NCI-H2196 (cell line): ENCODE results near the gene RALGDS.
A peak's percentile ranks its signal among the peaks of the same experiment; 100 is the strongest.
"Not testable (repeated sequence)": the region's sequence is repeated elsewhere in the genome, so short reads cannot be mapped to it uniquely, and the experiment has no call there.

Experiments
- DNase-seq: peaks from one replicate; lab custom pipeline; 2025; ENCODE audit not compliant: unreplicated experiment; lab: John Stamatoyannopoulos, UW

RALGDS gene

DNA sequence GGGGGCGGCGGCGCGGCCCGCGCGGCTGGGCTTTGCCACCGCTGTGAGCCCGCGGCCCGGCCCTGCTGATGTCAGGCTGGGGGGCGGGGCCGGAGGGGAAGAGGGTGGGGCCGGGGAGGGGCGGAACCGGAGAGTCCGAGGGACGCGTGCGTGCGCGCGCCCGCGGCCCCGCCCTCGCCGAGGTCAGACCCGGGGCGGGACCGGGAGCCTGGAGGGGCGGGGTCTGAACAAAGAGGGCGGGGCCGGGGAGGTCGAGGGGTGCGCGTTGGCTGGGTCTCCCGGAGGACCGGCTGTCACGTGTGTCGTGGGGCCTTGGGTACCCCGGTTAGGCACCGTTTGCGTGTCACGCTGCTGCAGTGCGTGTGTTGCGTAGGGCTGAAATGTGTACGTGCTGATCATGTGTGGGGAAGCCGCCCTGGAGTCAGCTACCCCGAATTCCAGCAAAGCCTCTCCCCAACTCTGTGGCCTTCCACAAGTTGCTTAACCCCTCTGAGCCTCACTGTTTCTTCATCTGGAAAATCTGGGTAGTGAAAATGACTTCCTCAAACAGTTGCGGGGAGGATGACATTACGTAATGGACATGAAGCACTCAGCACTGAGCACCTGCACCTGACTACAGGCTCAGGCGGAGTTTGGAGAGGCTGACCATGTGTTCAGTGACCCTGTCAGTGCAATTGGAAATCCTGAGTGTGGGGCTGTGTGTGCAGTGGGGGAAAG lies at the start of gene RALGDS:
RALGDS (minus strand) TSS at position 43 of the 717 bp plus-strand sequence. CDS start 86 bp downstream, outside the sequence.
- DNase-seq, result peak; percentile 89

DNA sequence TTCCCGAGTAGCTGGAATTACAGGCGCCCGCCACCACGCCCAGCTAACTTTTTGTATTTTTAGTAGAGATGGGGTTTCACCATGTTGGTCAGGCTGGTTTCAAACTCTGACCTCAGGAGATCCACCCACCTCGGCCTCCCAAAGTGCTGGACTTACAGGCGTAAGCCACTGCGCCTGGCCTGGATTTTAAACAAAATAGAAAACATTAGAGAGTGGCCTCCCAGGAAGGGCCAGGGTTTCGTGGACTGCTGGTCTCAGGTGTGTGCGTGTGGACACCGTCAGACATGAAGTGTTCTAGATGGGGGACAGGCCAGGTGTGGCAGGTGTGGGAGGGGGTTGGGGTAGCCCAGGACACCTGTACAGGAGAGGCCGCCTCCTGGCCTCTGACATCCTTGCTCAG lies 49.7 kb upstream of the RALGDS start:
- no peak for DNase-seq

DNA sequence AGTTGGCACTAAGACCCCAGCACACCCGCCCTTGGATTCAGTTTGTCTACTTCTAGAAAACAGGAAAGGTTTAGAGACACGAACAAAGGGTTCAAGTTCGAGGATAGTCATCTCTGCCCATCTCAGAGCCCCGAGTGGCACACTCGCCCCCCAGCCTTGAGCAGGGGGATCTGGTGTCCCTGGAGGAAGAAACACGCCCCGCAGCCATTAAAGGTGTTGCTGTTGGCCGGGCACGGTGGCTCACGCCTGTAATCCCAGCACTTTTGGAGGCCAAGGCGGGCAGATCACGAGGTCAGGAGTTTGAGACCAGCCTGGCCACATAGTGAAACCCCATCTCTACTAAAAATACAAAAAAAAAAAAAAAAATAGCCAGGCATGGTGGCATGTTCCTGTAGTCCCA lies 48.6 kb upstream of the RALGDS start:
- not testable (repeated sequence) for DNase-seq

DNA sequence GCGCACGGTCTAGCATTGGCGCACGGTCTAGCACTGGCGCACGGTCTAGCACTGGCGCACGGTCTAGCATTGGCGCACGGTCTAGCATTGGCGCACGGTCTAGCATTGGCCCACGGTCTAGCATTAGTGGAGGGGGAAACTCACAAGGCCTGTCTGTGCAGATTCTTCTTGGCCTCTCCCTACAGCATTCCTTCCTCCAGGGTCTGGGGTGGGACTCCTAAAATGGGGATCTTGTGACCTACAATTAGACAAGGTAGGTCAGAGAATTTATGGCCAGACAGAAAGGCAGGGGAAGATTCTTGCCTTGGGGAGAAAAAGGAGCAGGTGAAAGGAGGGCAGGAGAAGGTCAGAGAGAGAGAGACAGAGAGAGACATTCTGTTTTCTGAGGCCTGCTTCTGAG lies 48.1 kb upstream of the RALGDS start:
- no peak for DNase-seq

DNA sequence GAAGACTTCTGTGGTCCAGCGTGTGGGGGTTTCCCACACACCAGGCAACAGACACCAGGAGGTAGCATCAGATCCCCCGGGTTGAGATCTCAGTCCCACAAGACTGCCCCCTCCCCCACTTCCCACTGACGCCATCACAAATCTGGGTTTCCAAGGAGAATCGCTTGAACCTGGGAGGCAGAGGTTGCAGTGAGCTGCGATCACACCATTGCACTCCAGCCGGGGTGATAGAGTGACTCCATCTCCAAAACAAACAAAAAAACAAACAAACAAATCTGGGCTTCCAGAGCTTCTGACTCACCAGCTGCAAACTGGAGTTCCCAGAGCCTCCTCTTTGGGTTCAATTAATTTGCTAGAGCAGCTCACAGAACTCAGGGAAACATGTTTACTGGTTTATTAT lies 47.4 kb upstream of the RALGDS start:
- DNase-seq, result no peak

DNA sequence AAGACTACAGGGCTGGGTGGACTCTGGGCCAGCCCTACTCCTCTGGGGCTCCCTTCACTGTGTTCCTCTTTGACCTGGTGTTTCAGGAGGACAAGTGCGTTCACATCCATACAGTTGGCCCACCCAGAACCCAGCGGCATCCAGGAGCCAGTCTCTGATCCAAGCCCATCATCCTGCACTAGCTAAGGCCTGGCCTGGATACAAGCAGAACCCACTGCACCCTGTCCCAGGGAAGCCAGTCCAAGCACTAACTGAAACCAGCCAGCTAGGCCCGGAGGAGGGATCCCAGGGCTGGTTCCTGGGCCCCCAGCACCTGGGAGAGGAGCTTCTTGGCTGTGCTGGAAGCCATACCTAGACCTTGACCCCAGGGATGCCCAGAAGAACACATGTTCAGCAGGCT lies 46.7 kb upstream of the RALGDS start:
- DNase-seq, result no peak

DNA sequence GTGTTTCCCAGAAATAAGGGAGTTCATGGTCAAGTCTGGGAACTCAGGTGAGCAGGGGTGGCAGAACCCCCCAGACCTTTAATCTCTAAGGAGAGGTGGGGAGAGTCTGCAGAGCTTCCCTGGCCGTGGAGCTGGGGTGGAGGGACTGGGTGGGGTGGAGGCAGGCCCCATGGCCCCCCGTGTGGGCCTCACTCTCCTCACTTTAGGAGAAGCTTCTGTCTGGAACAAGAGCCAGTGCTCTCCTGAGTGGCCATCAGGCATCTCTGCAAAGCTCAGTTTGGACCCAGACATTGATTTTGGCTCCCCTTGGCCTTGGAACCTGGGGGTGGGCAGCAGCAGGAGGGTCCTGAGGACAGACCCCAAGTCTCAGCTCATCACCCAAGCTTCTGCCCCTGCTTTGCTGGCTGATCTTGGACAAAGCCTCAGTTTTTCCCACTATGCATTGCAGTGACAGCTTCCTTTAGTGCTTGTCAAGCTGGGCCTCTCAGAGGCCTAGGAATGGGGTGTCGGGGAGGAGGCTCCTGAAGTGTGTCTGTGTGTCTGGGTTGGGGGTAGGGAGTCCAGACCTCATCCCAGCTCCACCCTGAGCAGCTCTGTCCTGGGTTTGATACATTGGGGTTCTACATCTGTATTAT lies 46.2 kb upstream of the RALGDS start:
- no peak for DNase-seq

DNA sequence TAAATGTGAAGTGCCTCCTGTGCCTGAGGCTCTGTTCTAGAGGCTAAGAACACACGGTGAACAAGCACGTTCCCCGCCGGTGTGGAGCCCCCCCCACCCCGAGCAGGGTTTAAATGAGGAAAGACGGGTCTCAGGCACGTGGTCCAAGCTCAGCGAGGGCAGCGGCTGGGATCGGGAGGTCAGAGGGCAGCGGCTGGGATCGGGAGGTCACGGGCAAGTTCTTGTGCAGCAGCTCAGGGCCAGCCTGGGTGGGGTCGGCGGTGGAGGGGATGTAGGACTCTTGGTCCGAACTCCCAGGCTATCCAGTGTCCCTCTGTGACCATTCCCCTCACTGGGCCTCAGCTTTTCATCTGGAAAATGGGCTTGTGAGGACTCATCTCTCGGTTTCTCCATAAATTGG lies 45.4 kb upstream of the RALGDS start:
- DNase-seq, result no peak

DNA sequence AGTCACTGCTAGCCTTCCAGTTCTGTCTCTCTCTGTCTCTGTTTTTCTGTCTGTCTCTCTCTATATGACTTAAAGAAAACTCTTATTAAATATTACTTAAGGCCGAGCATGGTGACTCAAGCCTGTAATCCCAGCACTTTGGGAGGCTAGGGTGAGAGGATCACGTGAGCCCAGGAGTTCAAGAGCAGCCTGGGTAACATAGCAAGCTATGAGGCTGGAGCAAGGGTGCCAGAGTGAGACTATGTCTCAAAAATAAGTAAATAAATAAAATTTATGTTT lies 44.4 kb upstream of the RALGDS start:
- DNase-seq, result no peak

DNA sequence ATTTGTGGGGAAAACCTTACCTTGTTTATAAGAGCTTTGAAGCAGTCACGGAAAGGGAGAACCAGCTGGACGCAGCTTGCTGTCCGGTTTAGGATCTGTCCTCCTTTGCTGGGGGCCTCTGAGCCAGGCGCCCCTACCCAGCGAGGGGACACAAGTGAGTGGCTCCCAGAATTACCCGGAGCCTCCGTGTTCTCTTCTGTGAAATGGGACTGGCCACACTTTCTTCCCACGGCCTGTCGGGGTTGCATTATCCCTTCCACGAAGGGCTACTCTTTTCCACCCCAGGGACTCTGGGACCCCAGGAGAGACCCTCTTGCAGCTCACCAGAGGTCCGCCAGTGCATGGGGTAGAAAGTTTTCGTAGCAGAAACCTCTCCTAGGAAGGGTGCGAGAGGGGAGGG lies 43.2 kb upstream of the RALGDS start:
- no peak for DNase-seq

DNA sequence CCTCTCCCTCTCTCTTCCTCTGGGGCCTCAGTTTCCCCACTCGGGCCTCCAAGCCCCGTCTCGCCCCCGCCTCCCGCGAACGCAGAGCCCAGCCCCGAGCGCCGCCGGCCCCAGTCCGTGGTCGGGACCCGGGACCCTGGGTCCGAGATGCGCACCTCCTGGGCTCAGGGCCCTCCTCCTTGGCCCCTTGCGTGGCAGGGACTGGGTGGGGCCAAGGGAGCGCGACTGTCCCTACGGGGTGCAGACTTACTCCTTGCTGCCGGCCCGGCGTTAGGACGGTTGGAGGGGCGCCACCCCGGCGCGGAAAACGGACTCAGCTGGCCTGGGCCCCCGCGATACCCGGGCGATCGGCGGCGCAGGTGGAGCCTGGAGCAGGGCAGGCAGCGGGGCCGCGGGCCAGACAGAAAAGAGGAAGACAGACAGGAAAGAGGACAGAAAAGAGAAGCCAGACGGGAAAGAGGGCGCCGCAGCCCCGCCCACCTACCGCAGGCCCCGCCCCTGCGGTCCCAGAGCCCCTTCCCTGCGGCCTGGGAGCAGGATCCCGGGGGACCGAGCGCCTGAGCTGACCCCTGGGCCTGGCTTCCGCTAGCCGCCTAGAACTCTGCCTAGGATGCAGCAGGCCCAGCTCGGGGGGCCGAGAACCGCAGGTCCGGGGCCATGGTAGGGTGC lies 42.6 kb upstream of the RALGDS start, which contains the start of gene GBGT1:
GBGT1 (minus strand) TSS at position 411 of the 669 bp plus-strand sequence. CDS start 1,502 bp downstream, outside the sequence.
- no peak for DNase-seq

DNA sequence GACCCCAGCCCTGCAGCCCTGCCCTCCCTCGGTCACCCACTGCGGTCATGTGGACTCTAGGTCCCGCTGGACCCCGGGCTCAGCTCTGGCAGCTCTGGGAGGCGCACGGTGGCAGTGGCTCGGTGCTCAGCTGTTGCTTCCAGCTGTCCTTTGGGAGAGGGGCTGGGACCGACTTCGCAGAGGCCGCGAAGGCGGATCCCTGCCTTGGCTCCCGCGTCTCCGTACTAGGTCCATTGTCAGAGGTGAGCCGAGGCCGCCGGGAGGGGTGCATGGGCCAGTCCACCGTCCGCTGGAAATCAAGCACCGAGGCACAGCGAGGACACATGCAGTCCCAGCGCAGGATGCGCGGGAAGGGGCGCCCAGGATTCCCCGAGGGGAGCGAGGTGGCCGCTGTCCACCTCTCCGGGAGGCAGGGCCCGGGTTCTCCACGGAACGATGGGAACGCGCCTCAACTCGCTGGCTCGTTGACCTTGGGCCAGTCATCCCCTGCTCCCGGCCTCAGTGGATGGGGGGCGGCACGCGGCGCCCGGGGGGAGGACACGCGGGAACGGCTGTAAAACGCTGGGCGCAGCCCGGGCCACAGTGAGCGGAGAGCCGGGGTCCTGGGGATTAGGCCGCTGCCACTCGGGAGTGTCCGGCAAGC lies 41.9 kb upstream of the RALGDS start:
- no peak for DNase-seq

DNA sequence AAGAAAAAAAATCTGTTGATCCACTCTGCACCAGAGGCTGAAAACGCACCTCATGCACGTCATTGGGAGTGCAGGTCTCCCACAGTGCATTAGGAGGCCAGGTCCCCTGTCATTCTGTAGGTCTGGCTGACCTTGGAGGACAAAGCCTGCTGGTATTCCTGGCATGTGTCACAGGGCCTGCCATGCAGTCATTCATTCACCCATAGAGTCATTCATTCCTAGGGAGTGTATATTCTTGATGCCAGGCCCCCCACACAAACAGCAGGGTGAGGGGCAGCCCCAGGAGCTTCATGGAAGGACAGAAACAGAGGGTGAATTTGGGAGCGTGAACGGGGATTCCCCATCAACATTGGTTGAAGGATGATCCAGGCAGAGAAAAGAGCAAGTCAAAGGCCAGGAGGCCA lies 40.5 kb upstream of the RALGDS start:
- DNase-seq, result no peak

DNA sequence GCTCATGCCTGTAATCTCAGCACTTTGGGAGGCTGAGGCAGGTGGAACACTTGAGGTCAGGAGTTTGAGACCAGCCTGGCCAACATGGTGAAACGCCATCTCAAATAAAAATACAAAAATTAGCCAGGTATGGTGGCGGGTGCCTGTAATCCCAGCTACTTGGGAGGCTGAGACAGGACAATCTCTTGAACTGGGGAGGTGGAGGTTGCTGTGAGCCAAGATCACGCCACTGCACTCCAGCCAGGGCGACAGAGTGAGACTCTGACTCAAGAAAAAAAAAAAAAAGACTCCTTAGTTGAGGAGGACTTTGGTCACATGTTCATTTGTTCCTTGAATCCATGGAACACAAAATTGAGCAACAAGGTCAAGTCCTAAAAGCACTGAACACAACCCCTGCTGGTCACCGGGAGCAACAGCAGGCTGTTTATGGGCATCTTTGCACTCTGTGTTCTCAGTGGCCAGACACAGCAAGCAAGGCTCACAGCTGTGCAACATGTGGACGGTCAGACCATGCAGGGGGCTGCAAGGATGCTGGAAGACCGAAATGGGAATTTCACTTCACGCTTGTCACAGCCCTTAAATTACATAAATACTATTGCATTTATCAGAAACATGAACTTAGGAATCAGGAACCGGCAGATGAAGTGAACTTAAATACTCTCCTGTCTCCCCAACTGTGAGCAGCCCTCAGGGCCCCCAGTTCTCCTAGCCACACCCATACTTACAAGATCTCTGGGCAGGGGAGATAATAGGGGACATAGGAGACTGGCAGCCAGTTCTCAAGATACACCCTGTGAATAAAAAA lies 39.9 kb upstream of the RALGDS start:
- peak; percentile 46 for DNase-seq

DNA sequence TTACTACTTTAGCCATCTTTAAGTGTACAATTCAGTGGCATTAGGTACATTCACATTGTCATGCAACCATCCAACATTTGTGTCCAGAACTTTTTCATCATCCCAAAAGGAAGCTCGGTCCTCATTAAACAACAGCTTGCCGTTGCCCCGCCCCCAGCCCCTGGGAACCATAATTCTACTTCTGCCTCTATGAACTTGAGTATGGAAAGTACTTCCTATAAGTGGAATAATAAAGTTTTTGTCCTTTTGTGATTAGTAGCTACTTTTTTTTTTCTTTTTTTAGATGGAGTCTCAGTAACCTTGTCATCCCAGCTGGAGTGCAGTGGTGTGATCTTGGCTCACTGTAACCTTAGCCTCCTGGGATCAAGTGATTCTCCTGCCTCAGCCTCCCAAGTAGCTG lies 37.7 kb upstream of the RALGDS start:
- DNase-seq, result no peak

DNA sequence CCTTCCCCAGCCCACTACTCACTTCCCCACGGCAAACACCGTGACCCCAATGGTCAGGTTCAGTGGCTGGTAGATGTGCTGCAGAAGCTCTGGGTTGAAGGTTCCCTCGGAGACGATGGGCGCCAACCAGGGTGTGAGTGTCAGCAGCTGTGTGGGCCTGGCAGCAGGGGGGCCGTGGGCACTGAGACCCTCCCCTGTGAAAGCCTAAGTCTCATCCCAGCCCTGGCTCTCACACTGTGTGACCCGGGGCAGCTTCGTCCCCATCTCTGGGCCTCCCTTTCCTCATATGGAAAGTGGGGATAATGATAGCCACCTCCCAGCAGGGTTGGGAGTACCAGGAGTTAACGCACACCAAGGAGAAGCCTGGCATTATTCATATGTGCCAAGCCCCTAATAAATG lies 34.1 kb upstream of the RALGDS start:
- no peak for DNase-seq

DNA sequence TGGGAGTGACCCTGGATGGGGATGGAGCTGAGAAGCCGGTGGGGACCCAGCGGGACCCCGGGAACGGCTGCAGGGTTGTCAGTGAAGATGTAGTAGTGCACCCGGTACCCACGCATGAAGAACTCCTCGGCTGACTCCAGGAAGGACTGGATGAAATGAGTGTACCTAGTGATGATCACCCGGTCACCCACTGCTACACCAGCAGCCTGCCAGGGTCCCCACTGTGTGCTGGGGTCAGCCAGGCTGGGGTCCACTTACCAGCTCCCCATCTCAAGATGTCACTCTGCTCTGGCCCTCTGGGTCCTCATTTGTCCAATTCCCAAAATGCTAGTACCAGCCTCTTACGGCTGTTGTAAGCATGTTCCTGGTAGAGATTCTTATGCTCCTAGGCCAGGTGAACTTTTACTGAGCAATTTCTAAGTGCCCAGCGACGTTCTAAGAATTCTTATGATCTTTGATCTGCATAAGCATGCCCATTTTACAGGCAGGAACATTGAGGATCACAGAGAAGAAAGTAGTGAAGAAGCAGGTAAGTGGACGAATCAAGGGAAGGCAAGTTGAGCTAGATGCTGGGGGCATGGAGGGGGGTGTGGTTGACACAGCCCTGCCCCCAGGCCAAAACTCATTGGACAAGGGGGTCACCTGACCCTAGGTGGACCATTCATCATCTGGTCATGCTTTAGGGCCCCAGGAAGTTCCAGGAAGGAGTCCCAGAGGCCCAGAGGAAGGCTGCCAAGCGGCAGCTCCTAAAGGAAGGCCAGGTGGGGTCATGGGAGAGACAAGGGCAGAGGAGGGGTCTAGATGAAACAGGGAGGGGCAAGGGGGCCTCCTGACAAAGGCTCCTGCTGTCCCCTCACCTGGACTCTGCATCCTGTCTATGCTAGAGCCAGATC lies 33.3 kb upstream of the RALGDS start:
- DNase-seq, result no peak

DNA sequence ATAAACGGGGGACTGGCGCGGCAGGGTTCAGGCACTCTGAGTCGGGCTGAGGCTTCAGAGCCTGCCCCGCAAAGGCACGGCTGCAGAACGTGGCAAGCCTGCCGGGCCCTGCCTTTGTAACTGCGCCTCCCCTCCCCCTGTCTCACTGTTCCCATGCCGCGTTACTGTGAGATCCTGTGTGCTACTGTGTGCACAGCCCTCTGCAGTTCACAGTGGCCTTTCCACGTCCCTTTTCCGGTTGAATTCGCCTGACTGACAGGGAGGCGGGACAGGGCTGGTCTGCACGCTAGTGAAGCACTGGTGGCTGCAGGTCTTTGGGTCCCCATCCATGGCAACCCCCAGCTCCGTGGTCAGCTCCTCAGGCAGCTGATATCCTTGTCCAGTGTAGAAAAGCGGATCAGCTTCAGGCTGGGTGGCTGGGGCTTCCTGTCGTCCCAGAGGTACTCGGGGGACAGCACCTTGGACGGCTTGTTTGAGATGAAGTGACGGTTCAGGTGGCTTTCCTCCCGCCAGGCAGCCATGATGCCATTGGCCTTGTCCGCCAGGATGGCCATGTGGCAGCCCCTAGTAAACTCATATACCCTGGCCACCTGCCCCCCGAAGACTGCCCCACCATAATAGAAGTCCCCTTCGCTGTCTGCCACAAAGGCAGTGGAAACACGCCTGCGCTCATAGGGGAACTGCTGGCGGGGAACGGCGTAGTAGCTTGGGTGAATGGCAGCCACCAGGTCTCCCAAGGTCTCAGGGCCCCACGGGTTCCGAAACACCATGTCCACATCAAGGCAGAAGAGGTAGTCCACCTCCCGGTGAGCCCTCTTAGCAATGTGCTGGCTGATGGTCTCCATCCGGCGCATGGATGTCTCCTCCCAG lies 32.4 kb upstream of the RALGDS start:
- DNase-seq, result no peak
